GM18907 (cell line): ENCODE measurements around the gene KCTD15.

Experiments
- ATAC-seq: cut with Tn5 transposase; IDR thresholded peaks from one replicate; pipeline ENCODE4 v1.9.1; 2021; ENCODE audit warnings: mild to moderate bottlenecking, moderate library complexity; ENCODE audit not compliant: unreplicated experiment

KCTD15 gene

DNA sequence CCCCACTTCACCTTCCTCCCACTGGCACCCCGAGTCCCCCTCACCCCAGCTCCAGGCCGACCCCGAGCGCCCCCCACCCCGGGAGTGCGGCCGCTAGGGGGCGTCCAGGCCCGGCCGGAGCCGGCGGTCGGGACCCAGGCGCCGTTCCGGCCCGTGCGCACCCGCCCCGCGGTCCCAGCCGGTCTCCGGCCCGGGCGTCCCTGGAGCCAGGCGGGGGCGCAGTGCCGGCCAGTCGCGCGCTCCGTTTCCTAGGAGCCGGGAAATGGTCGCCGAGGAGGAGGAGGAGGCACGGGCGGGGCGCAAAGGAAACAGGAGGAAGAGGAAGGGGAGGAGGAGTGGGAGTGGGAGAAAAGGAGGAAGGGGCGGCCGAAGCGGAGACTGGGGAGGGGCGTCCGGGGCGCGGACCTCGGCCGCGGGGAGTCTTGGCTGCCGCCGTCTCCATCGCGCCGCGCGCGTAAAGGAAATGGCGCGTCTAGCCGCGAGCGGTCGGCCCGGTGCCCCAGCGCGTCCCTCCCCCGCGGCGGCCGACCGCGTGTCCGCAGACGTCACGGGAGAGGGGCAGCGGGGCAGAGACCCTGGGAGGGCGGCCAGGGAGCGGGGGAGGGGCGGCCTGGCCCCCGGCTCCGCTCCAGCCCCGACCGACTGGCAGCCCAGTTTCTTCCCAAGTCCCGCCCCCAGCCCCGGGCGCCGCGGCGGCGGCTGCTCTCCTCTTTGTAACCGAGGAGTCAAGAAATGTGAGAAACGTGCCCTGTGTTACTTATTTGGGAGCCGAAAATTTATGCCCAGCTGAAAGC, 1.1 kb upstream of the KCTD15 start:
- ATAC-seq, result no peak

DNA sequence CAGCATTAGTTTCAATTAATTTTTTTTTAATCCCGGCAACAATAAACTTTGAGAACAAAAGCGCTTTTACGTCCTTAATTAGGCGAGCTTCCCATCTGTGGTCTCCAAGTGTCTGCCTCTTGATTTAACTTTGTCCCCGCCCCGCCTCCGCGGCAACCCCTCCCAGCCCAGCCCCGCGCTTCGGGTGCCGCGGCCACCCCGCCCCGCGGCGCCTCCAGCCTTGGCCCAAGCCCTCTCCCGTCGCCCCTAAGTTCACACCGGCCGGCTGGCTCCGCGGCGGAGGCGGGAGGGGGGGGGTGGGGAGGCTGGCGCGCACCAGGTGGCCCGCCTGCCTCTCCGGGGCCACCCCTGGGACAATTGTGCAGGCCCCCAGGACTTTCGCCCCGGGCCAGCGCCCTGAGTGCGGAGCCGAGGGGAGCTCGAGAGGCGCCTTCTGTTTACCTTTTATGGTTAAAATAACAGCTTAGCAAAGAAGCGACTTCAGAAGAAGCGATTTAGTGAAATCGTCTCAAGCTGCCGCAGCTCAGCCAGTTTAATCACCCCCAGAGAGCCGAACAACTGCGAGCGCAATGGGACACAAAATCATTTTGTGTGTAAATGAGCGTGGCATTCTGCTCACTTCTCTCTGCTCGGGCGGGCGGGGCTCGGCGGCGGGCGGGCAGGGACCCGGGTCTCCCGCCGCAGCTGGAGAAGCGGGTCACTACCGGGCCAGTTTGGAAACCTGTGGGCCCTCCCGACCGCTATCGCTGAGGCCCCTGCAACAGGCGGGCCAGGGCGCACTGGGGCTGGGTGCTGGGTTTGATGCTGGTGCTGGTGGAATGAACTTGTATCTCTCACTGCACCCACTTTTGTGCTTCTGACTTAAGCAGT, 1.4 kb downstream of the KCTD15 start:
- ATAC-seq, result no peak

DNA sequence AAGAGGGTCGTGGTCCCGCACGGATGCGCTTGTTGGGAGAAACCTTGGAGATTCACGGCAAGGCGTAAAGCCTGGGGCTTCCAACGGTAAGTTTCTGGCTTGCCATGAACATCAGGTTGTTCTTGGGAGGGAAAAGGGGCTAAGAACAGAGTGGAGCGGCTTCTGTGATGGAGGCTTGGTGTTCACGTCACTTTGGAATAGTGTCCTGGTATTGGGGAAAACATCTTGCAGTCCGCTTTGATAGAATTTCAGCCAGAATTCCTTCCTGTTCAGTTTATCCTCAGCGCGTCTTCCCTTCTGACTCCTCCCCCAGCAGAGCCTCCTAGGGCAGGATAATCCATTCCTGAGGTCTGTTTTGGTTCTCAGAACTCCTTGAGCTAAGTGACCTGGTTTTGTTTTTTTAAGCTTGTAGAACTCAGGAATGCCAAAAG, 2.0 kb downstream of the KCTD15 start:
- ATAC-seq, result no peak

DNA sequence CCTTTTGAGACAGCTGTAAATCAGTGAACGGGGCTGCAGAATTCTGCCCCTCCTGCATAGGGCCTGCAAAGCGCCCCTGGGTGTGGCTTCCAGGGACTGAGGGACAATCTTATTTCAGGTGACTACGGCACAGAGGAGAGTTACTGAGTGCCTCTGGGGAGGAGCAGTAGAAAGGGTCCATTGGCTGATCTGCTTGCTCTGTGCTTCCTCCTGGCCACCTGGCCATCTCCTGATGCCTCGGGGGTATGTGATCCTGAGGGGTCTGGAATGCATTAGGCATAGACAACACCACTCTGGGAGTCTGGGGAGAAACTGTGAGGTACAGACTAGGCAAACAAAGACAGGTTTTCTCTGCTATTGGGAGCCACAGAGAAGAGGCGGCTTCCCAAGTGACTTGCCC, 2.8 kb downstream of the KCTD15 start:
- no peak for ATAC-seq

DNA sequence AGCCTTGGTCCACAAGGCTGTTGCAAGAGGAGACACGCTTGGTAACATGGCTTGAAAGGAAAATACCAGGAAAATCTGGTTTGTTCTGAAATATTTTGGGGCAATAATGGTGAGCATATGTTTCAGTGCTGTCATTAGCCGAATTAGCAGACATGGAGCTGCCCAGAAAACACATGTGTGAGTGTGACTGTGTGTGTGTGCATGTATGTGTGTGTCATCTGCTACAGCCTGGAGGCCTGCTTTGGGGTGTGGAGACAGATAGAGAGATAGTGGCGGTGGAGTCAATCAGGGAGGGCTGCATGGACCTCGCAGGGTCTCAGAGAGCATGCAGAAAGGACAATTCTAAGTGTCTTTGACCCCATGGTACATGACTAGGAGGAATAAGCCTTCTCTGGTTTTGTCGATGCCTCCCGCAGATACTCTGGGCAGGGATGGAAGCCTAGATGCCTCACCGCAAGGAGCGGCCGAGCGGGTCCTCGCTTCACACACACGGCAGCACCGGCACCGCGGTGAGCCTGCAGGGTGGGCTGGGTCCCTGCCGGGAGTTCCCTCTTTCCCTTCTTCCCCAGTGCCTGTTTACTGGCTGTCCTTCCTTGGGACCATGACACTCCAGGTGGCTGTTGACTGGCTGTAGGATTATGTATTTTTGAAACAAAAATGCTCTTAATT, 3.5 kb downstream of the KCTD15 start:
- no peak for ATAC-seq

DNA sequence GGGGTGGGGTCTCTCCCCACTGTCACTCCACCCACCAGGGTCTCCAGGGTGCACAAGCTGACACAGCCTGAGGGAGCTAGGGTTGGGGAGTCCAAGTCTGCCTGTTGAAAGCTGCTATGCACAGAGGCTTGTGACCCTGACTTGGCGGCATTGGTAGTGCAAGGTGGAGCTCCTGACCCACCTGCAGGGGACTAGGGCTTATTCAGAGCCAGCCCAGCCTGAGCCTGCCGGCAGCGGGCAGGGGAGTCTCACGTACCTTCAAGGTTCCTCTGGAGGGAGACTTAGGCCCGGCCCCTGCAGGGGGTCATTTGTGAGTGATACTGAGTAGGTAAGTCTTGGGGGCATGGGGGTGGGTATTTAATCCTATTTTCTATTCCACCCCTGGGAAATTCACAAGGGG, 4.7 kb downstream of the KCTD15 start:
- no peak for ATAC-seq

DNA sequence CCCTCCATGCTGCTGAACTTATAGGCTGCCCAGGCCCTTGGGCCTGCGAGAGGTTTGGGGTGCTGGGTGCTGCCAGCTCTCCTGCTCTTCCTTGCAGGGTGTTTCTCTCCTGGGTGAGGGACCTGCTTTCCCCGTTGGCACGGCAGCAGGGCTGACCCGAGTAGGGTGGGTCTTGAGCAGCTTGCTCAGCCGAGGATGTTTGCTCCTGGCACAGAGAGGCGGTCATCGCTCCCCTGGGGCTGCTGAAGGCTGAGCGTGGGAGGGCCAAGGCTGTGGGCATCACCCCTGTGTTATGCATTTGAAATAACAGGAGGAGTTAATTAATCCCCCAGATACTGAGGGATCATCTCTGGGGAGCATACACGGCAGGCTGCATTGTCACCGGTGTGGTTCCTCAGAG, 5.3 kb downstream of the KCTD15 start:
- no peak for ATAC-seq

DNA sequence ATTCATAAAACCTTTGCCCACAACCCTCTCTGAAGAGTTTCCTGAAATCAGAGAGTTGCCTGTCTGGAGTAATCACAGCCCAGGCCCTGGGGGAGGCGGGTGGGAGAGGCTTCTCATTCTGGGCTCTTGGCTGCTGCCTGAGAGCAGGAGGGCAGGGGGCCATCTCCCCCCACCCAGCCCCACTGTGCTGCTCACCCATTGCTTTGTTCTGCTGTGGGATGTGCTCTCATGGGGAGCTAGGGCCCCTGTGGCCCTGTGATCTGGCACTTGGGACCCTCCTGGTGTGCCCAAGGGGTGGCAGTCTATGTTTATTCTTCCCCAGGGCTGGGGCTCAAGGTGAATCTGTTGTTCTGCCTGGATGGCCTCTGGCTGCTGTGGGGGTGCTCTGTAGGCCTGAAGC, 6.1 kb downstream of the KCTD15 start:
- ATAC-seq, result no peak

DNA sequence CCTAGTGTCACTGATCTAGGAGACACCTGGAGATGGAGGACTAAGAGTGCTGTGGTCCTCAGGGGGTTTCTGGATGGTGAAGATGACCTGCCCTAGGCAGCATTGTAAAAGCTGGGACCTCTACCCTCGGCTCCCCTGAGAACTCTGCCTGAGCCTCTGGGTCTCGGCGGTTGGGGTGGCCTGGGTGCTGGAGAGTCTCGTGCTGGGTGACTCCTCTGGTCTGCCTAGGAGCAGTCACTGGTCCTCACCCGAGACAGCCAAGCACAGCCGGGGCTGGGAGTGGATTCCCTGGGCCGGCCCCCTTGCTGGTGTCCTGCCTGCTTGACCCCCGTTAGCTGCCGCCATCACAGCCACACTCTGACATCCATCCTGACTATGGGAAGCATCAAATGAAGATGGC, 6.7 kb downstream of the KCTD15 start:
- no peak for ATAC-seq

DNA sequence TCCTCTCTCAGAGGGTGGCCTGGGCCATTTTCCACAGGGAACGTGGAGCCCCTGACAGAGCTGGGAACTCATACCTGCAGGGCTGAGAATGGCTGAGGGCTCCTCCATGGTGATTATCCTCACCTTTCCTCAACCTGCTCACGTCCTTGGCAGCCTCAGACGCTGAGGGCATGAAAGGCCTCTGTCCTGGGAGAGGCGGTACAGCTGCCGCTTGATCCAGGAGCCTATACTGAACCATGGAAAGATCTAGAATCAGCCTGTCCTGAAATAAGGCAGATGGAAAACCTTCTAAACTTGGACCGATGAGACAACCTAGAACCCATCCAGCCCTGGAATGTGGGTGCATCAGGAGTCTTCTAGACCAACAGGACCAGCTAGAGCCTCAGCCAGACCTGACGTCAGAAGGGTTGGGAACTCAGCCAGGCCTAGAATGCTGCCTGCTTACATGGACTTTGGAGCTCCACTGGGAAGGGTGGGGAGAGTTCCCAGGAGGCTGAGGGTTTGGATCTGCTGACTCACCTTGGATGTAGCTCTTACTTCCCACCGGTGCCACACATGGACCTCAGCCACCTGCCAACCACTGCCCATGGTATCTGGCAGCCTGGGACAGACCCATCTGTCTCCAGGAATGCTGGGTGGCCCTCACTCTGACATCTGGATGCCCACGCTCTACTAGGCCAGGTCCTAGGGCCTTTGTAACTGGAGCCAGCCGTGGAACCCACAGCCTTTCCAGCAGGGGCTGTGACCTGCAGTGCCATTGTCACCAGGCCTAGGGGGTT, 7.5 kb downstream of the KCTD15 start:
- no peak for ATAC-seq

DNA sequence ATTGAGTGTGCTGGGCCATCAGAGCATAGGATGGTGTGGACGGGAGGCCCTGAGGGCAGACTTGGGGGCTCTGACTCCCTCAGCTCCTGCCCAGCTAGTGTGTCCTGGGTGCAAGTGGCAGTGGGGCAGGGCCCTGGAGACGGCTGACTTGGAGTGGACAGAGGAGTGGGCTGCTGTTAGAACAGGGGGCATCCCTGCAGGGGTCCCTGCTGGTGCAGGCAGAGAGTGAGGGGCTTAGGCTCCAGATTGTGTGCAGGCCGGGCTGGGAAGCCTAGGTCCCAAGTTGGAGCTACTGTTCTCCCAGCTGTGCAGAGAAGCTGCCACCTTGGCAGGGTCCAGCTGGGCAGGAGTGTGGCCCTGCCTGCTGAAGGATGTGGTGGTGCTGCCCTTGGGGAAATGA, 8.6 kb downstream of the KCTD15 start:
- ATAC-seq, result no peak

DNA sequence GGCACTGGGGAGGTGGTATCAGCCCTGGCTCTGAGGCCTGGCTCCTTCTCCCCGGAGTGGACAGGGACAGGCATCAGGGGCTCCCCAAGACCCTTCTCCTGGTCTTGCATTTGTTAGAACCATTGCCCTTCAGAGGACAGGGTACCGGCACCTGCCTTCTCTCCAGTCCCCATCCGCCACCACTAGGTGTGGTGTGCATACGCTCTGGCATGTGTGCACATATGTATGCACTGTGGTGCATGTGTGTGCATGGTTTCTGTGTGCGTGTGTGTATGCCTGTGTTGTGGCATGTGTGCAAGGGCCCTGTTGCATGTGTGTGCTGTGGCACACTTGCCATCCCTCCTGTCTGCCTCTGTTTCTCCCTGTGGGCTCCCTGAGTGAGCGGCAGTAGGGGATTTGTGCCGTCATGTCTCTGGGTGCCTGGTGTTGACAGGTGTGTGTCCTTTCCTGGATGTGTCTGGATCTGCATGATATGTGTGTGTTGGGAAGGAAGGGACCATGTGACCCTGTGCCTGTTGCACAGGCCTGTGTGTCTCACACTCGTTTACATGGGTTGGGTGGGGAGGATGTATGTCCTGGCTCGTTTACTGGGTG, 9.3 kb downstream of the KCTD15 start:
- no peak for ATAC-seq

DNA sequence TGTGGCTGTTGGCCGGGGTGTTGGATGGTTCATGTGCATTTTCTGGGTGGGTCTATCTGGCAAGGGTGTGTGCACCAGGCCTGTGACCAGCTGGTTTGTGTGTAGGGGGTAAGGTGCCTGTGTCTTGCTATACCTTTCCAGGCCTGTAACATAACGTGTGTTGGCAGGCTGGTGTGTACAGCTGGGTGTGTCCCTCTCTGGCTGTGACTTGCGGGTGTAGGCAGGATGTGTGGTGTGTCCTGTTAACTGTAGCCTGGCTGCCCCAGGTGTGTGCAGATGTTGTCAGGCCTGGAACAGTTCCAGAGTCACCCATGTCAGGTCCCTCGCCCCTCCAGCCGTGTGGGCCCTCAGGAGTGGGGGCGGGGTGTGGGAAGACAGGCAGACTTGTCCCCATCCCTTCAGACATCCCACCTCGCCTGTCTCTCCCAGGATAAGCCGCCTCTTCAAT, 9.8 kb downstream of the KCTD15 start:
- ATAC-seq, result no peak

DNA sequence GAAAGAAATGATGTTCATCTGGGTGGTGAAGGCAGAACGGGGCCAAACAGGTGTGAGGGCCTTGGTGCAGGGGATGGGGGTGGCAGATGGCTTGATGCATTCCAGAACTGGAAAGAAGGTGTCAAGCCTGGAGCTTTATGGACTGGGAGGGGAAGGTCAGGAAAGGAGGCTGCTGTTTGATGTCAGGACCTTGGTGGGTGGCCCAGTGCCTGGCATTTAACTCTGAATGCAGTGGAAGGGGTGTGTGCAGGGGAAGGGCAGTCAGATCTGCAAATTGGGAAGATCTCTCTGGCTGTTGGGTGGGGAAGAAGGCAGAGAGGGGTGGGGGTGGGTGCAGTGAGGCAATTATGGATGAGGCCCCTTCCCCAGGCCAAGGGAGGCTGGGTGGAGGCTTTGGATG, 11.7 kb downstream of the KCTD15 start:
- ATAC-seq, result no peak

DNA sequence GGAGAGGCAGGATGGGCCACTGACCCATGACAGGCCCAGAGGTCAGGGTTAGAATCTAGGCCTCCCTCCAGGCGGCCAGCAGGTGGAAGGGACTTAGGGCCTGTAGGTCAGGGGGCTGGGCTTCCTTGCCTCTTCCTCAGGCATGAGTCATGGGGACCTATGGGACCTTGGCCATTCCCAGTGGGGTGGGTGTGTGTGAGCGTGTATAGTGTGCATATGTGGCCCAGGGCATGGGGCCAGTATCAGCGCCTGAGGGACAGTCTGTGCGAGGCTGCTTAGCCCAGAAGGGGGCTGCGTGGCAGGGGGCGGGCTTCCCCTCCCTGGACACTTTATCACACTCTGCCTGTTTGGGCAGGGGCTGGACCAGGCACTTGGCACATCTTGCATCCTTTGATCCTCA, 13.3 kb downstream of the KCTD15 start:
- no peak for ATAC-seq

DNA sequence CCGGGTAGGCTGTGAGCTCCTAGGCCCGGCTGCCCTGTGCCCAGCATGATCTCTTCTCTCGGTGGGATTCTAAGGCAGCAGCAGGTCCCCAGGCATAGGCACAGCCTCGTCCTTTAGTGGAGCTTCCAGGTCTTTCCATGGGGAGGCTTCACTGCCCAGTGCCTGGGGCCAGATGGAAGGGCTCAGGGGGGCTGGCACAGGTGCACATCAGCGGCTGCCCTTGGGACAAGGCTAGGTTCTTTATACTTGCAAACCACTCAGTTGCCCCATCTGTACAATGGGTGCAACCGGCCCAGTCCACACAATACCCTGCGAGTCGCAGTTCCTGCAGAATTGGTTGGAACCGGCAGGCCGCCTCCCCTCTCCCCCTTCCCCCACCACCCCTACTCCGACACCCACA, 14.2 kb downstream of the KCTD15 start:
- ATAC-seq, result no peak

DNA sequence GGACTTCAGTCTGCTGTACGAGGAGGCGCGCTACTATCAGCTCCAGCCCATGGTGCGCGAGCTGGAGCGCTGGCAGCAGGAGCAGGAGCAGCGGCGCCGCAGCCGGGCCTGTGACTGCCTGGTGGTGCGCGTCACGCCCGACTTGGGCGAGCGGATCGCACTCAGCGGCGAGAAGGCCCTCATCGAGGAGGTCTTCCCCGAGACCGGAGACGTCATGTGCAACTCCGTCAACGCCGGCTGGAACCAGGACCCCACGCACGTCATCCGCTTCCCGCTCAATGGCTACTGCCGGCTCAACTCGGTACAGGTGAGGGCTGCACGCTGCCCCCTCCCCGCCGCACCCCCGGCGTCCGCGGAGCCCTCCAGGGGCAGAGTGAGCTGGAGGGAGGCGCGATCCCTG, 14.6 kb downstream of the KCTD15 start:
- ATAC-seq, result no peak

DNA sequence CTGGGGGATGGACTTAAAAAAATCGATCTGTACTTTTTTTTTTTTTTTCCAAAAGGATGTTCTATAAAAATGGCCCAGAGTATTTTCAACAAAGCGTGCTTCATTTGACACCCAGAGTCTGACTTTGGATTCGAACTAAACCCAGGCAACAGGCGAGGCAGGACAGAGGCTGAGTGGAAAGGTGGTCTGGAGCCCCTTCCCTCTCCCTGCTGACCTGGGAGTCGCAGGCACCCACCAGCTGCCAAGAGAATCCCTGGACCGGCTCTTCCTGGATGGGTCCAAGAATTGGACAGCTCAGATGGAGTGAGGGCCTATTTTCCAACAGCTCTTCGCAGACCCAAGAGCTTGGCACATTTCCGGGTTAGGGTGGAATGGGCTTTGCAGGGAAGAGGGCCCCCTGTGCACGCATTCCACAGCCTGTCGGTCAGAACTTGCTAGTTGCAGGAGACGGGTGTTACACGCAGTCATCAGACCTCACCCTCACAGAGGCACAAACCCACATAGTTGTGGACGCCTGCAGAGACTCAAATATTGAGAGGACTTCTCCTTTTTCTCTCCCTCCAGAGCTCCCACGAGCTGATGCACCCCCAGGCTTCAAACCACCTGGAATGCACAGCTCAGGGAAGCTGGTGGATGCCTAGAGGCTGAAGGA, 15.2 kb downstream of the KCTD15 start:
- no peak for ATAC-seq

DNA sequence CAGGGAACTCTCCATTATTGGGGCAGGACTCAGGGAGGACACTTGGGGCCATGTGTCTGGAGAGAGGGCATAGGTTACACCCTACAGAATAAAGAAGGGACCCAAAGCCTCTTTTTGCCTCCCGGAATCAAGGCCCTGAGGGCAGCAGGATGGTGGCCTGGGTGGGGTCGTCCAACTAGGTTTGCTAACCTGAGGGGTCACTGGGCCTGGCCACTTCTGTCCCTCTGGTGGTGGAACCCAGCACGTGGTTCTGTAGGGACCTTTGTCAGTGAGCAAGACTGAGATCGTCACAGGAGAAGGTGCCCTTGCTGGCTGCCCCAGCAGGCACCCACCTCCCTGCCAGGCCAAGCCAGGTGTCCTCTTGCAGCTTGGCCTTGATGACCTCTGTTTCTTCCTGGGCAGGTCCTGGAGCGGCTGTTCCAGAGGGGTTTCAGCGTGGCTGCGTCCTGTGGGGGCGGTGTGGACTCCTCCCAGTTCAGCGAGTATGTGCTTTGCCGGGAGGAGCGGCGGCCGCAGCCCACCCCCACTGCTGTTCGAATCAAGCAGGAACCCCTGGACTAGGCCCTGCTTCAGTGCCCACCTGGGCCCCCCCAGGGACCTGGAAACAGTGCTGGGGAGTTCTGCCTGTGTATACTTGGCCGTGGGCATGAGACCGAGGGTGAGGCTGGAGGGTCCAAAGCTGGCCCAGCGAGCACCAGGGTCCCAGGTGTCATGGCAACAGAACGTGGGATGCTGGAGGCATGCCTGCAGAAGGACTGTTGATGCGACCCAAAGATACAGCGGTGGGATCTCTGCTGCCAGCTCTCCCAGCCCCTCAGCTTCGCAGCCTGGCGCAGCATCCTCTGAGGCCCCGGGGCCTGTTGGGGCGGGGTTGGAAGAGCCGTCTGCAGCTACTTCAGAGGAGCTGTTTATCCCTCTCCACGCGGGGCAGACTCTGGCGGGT, 16.0 kb downstream of the KCTD15 start:
- ATAC-seq, result no peak
